ENCODE data around the gene CNTROB. TPM values are rescaled to one million over a fixed set of nuclear protein-coding genes. Genes with fewer than 3 reads are reported as not detected.
A peak's percentile ranks its signal among the peaks of the same experiment; 100 is the strongest.

The CNTROB gene
- total RNA-seq, 3 donors from 2014 or later, result 23.7 to 34.5 (median 31.4) TPM

DNA sequence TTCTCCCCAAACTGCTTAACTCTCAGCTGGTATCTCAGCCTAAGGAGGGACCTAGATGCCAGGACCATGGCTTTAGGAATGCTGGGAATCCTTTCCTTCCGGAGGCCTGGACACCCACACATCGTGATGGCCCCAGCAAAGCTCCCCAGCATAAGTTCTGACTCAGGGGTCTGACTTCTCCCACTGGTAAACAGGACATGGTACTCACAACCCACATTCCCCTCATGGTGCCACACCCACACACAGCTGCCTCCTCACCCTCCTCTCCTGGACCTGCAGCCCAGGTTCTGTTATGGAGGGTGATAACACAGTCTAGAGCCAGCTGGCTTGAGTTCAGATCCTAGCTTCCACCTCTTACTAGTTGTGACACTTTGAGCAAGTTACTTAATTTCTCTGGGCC lies 15.2 kb upstream of the CNTROB start:
- Histone ChIP-seq H3K4me3 (no peak overlapping the region), H3K4me1 (ENCODE audit: low read depth) (peaks cover 16% of the 10 kb centered on the region), H3K36me3 (ENCODE audit: low read depth) (no peaks in the 10 kb centered on the region), H3K9me3 (no peaks in the 10 kb centered on the region)
- TF ChIP-seq, protein P1, sequence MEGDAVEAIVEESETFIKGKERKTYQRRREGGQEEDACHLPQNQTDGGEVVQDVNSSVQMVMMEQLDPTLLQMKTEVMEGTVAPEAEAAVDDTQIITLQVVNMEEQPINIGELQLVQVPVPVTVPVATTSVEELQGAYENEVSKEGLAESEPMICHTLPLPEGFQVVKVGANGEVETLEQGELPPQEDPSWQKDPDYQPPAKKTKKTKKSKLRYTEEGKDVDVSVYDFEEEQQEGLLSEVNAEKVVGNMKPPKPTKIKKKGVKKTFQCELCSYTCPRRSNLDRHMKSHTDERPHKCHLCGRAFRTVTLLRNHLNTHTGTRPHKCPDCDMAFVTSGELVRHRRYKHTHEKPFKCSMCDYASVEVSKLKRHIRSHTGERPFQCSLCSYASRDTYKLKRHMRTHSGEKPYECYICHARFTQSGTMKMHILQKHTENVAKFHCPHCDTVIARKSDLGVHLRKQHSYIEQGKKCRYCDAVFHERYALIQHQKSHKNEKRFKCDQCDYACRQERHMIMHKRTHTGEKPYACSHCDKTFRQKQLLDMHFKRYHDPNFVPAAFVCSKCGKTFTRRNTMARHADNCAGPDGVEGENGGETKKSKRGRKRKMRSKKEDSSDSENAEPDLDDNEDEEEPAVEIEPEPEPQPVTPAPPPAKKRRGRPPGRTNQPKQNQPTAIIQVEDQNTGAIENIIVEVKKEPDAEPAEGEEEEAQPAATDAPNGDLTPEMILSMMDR (IDR thresholded peaks at IDR 0.05), result no peak
- ATAC-seq (no peak), DNase-seq (no peak)
- intact Hi-C loops (cut with DNase I, micrococcal nuclease), result no loop called here

DNA sequence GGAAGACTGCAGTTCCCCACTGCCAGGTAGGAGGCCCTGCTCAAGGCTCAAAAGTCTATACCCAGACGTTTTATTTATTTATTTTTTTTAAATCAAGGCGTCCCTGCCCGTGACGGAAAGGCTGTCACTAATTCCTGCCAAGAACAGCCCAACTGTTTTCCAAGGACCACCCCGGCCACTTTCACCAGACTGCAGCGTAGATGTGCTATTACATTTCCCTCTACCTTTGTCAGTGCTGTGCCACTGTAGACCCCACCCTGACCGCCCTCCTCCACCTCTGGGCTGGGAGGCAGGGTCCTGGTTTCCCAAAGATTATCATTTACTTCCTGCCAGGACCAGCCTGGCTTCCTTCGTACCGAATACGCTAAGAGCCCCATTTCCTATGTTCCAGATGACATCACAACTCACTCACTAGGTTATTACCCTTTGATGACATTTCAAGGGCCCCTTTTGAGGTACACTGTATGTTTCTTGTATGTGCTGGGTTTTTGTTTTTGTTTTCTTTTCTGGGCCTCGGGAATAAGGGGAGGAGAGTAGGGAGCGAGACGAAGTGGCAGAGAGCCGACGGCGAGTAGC lies 9.6 kb upstream of the CNTROB start:
- Histone ChIP-seq H3K4me1 (ENCODE audit: low read depth) (no peaks in the 10 kb centered on the region), H3K36me3 (ENCODE audit: low read depth) (no peaks in the 10 kb centered on the region), H3K4me3 (no peak overlapping the region), H3K9me3 (no peaks in the 10 kb centered on the region)
- TF ChIP-seq, protein P1 (IDR thresholded peaks at IDR 0.05), result no peak
- DNase-seq, result no peak
- peak; percentile 6 for ATAC-seq
- intact Hi-C loops (cut with DNase I, micrococcal nuclease), result no loop called here

DNA sequence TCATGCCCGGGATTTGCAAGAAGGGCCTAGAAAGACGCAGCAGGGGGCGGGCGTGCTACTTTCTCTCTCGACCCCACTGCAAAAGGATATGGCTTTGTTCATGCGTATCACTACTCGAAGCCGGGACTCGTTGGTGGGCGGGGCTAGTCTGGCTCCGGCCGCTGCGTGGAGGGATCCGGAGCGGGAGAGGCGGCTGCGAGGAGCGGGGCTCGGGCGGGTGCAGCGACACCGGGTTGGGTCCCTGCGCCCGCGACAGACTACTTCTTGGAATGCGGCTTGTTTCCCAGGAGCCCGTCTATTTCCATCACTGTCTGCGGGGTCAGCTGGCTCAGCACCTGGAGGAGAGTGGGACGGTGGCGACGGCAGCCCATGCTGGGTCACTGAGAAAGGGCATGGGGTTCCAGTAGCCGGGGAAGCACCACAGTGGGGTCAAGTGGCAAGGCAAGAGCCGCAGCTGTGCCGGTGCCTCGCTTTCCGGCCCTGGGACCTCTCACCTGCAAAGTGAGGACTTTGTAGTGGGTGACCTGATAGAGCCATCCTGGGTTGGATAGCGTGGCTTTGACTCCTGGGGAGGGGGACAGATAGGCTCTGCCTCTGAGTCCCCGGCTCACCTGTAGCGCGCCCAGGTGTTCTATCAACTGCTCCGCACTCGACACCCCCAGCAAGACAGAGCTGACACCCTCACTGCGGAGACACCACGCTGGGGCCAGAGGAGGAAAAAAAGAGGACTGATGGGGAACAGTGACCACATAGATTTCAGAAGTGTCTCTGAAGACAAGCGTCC lies 9.0 kb upstream of the CNTROB start:
- TF ChIP-seq, protein P1 (IDR thresholded peaks at IDR 0.05), result no peak
- intact Hi-C loops (cut with DNase I, micrococcal nuclease), result no loop called here
- no peaks in the 10 kb centered on the region for H3K9me3 ChIP-seq
- ATAC-seq (peak; percentile 98), DNase-seq (peak; percentile 92 to 93 (median 92))
- H3K4me1 ChIP-seq (ENCODE audit: low read depth), result no peaks in the 10 kb centered on the region
- H3K36me3 ChIP-seq (ENCODE audit: low read depth), result no peaks in the 10 kb centered on the region
- H3K4me3 ChIP-seq, result no peak overlapping the region

DNA sequence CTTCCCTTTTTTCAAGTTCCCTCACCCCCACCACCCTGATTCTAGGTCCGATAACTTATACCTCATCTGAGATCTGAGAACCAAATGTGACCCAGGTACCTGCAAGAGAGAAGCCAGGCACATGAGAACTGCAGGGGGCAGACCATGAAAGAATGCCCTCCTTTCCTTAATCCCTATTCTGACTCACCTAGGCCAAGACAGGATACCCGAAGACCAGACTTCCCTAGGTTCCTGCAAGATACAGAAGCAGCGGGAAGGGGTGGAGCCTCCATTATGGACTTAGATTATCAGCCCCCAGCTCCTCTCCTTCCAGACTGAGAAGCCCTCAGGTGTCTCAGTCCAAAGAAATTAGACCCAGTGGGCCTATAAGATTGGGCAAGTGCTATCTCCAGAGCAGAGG lies 4.4 kb upstream of the CNTROB start:
- ATAC-seq, result no peak
- H3K9me3 ChIP-seq, result no peaks in the 10 kb centered on the region
- TF ChIP-seq, protein P1 (IDR thresholded peaks at IDR 0.05), result no peak
- no peak for DNase-seq
- intact Hi-C loops (cut with DNase I, micrococcal nuclease), result no loop called here
- H3K4me1 ChIP-seq (ENCODE audit: low read depth), result peaks cover 6% of the 10 kb centered on the region
- H3K36me3 ChIP-seq (ENCODE audit: low read depth), result peaks cover 4% of the 10 kb centered on the region
- no peak overlapping the region for H3K4me3 ChIP-seq

DNA sequence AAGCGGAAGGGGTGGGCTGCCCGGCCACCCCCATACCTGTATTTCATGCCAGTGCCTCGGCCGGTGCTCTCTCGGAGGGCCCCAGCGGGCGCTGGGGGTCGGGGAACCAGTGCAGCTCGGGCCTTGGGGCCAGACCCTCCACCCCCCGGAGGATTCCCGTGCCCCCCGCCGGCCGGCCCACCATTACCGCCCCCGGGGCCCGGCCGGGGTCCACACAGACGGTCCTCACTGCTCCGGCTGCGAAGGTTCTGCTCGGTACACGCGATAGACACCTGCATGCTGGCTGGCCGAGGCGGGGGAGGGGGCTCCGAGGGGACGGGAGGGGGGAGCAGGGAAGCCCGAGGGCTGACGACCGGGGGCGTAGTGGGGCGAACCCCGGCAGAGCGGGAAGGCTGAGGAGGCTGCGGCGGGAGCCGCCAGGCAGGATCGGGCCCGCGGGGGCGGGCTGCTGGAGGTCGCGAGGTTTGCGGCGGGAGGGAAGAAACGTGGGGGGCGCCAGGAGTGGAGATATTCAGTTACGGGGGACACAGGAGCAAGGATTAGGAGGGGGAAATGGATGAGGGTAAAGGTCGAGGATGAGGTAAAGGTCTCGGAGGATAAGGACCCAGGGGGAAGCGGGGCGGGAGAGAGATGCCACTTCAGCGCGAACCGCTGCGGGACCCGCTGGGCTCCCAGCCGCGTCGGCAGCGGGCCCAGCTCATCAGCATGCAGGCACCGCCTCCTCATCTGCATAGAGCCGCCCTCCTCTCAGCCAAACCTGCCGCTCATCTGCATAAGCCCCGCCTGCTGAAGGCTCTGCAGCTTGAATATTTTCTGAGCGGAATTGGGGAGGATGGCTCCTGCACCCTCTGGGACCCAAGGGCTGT lies 2.6 kb upstream of the CNTROB start, which contains the start of gene KCNAB3:
TSS of gene KCNAB3 (minus strand) at position 699 of the 866 bp plus-strand sequence. CDS start at position 278, 421 bp downstream.
- TF ChIP-seq, protein P1 (IDR thresholded peaks at IDR 0.05), result no peak
- intact Hi-C loops (cut with DNase I, micrococcal nuclease), result no loop called here
- Histone ChIP-seq H3K4me3 (no peak within 1 kb of the TSS), H3K4me1 (ENCODE audit: low read depth) (peaks cover 15% of the 10 kb centered on the region), H3K9me3 (no peaks in the 10 kb centered on the region), H3K36me3 (ENCODE audit: low read depth) (peaks cover 4% of the 10 kb centered on the region)
- DNase-seq, result peak; percentile 45 to 62 (median 52)
- no peak for ATAC-seq

All from mucosa of descending colon (tissue), 3 donors.